HG02840 (cell line): ENCODE results near the gene ZFP37.
"Not testable (repeated sequence)": the region's sequence is repeated elsewhere in the genome, so short reads cannot be mapped to it uniquely, and the experiment has no call there.

ENCODE experiments used
- ATAC-seq: cut with Tn5 transposase; IDR thresholded peaks from one replicate; pipeline ENCODE4 v1.9.1; 2021; ENCODE audit warnings: mild to moderate bottlenecking, moderate library complexity, moderate number of reproducible peaks; ENCODE audit not compliant: unreplicated experiment, low FRiP score

ZFP37 gene

DNA sequence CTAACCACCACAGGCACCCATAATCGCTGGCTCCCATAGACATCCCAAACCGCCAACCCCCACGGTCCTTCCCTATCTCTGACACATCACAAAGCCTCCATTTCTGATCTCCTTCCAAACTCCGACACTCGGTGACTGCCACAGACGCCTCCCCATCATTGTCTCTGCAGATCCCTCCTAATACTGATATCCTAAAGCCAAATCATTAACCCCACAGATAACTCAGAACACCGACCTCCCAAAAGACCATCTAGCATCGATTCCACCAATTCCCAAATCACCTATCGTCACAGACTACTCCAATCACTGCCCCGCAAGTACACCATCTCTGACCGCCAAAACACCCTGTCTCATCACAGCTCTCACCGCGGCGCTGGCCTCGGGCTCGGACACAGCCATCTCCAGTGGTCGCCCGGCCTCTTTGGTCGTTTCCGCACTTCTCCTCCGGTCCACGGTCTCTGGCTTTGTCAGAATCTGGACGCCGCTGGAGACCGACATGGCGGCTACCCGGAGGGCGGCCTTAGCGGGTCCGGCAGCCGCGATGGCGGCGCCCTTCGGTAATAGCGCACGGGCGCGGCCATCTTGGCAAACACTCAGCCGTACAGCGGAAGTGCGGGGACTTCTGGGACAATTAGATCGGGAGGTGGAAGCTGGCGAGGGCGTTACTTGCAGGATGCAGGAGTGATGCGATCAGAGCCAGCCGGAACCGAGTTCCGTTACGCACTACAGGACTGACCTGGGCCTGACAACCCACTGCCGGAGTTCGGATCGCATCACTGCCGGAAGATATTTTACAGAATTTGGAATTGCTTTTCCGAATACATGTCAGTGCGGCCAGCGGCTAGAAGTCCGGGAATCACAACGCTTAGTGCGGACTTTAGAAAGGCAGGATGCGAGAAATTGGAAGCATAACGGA is at the start of gene ZFP37:
ZFP37 (minus strand) TSS at position 534 of the 916 bp plus-strand sequence; CDS start at position 498, 36 bp downstream.
- no peak for ATAC-seq

- not testable (repeated sequence) for ATAC-seq
Observed at GRCh38 chr9:113105345-113105744, 48.8 kb upstream of the ZFP37 start.

DNA sequence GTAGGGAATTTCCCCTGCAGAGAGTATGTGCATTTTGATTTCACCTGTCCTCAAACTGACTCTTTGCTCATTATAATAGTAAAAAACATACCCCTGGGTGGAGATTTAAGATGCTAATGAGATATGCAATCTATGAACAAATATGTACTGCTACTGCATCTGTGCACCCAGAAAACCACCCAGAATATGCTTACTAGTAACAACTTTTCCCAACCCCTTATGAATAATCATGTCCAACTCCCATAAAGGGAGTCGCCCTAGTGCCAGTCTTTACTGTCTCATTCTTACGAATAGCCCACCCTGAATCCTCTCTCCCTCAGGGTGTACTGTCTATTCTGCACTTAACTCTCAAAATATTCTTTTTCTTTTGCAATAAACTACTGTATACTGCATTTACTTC is 39.0 kb upstream of the ZFP37 start:
- no peak for ATAC-seq

- ATAC-seq, result not testable (repeated sequence)
Observed at GRCh38 chr9:113089924-113090323, 33.4 kb upstream of the ZFP37 start.

DNA sequence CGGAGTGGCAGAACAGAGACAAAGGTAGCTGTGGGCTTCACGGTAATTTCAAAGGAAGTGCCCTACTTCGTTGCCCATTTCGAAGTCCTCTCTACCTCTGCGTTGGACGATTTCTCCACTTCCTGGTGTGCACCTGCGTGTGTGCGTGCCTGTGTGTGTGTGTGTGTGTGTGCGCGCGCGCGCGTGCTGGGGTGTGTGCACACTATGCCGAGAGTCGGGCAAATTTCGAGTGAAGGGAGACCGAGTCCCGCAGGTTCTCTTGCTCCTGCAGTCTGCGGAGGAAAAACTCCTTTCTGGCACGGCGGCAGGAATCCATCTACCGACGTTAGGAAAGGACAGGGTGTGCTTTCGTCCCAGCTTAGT is 32.6 kb upstream of the ZFP37 start:
- ATAC-seq, result not testable (repeated sequence)

DNA sequence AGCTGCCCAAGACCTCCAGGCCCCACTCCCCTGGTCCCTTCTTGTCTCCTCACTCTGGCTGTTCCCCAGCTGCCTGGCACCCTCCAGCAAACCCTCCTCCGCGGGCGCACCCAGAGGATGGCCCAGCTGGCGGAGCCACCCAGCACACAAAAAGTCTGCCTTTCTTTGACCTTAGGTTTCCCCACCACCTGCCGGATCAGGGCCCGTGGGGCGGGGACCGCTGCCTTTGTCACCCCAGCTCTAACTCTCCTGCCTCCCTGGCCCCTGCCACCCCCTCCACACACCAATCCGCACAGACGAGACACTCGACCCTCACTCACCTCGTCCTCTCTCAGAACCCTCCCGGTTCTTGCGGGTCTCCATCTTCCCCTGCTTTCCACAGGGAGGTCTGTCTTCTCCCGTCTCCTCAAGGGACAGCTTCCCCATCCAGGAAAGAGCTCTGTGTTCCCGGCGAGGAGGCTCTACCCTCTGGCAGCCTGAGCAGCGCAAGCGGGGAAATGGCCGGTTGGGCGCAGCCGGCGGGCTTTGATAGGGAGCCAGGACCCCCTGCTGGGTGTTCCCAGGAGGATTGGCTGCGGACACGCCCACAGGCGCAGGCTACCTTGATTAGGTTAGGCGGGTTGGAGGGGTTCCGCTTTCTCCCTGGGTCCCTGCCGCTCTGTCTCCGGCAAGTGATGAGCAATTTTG is 32.1 kb upstream of the ZFP37 start:
- not testable (repeated sequence) for ATAC-seq

GRCh38 chr9:113062932-113063310 is 6.4 kb upstream of the ZFP37 start:
- ATAC-seq, result not testable (repeated sequence)

- not testable (repeated sequence) for ATAC-seq
Observed at GRCh38 chr9:113062256-113062931, 5.9 kb upstream of the ZFP37 start.

DNA sequence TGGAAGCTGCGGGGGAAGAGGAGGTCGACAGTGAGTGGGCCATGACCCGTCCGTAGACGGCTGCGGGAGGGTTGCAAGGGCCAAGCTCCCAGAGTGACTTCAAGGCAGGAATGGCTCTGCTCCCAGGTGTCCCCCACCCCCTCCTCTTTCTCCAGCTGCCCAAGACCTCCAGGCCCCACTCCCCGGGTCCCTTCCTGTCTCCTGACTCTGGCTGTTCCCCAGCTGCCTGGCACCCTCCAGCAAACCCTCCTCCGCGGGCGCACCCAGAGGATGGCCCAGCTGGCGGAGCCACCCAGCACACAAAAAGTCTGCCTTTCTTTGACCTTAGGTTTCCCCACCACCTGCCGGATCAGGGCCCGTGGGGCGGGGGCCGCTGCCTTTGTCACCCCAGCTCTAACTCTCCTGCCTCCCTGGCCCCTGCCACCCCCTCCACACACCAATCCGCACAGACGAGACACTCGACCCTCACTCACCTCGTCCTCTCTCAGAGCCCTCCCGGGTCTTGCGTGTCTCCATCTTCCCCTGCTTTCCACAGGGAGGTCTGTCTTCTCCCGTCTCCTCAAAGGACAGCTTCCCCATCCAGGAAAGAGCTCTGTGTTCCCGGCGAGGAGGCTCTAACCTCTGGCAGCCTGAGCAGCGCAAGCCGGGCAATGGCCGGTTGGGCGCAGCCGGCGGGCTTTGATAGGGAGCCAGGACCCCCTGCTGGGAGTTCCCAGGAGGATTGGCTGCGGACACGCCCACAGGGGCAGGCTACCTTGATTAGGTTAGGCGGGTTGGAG is 4.7 kb upstream of the ZFP37 start:
- not testable (repeated sequence) for ATAC-seq

DNA sequence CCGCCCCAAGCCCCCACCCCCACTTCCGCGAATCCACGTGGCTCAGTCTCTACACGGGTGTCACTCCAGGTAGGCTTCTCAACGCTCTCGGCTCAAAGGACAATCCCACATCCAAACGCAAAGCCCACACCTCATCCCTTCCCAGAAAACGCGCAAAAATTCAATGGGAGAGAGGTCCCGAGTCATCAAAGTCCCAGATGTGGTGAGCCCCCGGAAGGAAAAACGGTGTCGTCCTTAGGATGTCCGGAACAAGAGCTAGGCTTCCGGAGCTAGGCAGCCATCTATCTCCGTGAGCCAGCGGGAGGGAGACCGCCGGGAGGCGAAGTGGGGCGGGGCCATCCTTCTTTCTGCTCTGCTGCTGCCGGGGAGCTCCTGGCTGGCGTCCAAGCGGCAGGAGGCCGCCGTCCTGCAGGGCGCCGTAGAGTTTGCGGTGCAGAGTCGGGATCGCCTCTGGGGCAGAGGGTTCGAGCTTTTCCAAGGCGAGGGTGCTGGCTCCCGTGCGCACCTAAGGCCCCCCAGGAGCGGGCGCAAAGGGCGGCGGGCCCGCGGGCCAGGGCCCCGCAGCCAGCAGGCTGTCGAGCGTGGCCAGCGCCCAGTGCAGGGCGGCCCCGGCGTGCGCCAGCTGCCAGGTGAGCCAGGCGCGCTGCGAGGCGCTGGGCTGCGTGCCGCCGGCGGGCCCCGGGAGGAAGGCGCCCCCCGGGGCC is 3.2 kb upstream of the ZFP37 start:
- not testable (repeated sequence) for ATAC-seq

DNA sequence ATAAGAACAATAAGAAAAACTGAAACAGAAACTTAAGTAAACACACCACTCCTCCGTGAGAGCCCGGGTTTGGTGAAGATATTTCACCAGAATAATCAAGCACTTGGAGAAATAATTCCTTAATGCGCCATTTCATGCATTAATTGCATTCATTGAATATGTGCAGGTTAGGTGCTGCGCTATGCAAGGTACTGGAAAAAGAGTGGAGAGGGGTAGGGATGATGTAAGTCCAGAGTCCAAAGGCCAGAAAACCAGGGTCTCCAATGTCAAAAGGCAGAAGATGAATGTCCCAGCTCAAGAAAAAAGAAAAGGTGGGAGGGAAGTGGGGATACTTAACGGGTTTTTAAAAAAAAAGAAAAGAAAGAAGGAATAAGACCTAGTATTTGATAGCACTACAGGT is 669 bp upstream of the ZFP37 start:
- ATAC-seq, result no peak

- no peak for ATAC-seq
Observed at GRCh38 chr9:113042884-113043657, 13.5 kb downstream of the ZFP37 start.

- ATAC-seq, result no peak
Observed at GRCh38 chr9:113026200-113026599, 30.3 kb downstream of the ZFP37 start.

DNA sequence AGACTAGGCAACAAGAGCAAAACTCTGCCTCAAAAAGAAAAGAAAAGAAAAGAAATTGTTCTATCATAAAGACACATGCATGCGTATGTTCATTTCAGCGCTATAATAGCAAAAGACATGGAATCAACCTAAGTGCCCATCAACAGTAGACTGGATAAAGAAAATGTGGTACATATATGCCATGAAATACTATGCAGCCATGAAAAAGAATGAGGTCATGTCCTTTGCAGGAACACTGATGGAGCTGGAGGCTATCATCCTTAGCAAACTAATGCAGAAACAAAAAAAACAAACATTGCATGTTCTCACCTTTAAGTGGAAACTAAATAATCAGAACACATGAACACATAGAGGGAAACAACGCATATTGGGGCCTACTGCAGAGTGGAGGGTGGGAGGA is 38.3 kb downstream of the ZFP37 start:
- no peak for ATAC-seq

DNA sequence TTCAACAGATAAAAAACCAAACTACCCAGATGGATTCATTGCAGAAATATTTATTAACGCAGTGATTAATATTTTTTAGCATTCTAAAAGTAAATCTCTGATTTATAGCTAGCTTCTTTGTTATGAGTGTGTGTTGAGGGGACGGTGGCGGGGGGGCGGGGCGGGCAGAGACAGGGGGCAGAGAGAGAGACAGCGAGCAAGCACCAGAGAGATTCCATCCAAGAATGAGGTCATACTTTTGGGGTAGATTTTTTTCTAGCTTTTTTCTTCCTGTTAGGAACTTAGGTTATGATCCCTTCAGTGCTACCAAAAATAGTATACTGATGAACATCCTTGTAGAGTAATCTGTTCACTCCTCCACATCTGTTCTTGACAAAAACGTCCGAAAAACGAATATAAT is 44.0 kb downstream of the ZFP37 start:
- ATAC-seq, result no peak

- ATAC-seq, result no peak
Observed at GRCh38 chr9:113011911-113012381, 44.6 kb downstream of the ZFP37 start, which contains the start of gene ZNF883. Gene ZNF883 (minus strand): TSS chr9:113012192.

DNA sequence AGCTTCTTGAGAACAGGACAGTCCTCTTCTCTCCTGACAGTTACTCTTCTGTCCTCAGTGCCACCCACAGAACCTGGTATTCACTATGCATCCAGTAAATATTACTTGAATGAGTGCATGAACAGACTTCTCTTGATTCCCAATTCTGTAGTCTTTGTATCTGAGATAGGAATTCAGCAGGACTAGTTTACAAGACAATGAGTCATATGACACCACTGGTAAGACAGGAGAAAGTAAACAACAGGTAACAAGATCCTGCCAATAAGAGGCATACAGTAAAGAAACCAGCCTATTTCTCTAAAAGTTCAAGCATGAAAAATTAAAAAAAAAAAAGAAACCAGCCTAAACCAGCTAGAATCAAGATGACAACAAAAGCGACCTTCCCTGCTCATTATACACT is 50.7 kb downstream of the ZFP37 start:
- no peak for ATAC-seq

DNA sequence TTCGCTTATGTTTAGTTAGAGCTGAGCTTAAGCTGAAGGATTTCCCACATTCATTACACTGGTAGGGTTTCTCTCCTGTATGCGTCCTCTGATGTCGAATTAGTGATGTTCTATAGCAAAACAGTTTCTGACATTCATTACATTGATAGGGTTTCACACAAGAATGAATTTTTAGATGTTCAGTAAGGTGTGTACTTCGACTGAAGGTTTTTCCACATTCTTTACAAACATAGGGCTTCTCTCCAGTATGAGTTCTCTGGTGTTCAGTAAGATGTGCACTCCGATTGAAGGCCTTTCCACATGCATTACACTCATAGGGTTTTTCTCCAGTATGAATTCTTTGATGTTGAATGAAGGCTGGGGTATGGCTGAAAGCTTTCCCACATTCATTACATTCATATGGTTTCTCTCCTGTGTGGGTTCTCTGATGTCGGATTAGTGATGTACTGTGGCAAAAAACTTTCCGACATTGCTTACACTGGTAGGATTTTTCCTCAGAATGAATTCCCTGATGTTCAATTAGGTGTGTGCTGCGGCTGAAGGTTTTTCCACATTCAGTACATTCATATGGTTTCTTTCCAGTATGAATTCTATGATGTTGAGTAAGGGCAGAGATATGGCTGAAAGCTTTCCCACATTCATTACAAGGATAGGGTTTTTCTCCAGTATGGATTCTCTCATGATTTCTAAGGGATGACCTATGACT is 59.1 kb downstream of the ZFP37 start:
- no peak for ATAC-seq
